GM18858 (cell line): ENCODE data around the gene CYBB.
"Not testable (repeated sequence)": the region's sequence is repeated elsewhere in the genome, so short reads cannot be mapped to it uniquely, and the experiment has no call there.

Experiments
- ATAC-seq: cut with Tn5 transposase; IDR thresholded peaks from one replicate; pipeline ENCODE4 v1.9.1; 2021; ENCODE audit not compliant: unreplicated experiment

The CYBB gene

GRCh38 chrX:37779857-37780256 is at the start of gene CYBB:
CYBB (plus strand) TSS chrX:37780059; CDS start chrX:37780078, 19 bp downstream.
- ATAC-seq = no peak

DNA sequence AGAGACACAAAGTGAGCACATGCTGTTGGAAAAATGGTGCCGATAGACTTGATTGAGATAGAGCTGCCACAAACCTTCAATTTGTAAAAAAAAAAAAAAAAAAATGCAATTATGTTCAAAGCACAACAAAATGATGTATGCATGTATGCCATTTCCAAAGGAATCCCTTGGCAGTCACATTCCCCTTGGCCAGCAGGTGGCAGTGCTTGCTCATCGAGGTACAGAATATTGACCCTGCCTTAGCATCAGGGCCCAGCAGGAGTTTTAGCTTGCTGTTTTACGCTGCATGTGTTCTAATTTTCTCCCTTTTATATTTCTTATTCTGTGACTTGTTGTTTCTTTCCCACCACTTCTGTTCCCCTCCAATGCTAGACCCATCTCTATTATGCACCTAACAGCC is 34.5 kb upstream of the CYBB start:
- peak; percentile 48 for ATAC-seq

- ATAC-seq = peak; percentile 22
Measured at GRCh38 chrX:37745835-37746217, 34.0 kb upstream of the CYBB start.

GRCh38 chrX:37746218-37746941 is 33.5 kb upstream of the CYBB start:
- peak; percentile 90 for ATAC-seq

GRCh38 chrX:37746951-37747350 is 32.9 kb upstream of the CYBB start:
- ATAC-seq = no peak

GRCh38 chrX:37752281-37752680 is 27.6 kb upstream of the CYBB start:
- no peak for ATAC-seq

DNA sequence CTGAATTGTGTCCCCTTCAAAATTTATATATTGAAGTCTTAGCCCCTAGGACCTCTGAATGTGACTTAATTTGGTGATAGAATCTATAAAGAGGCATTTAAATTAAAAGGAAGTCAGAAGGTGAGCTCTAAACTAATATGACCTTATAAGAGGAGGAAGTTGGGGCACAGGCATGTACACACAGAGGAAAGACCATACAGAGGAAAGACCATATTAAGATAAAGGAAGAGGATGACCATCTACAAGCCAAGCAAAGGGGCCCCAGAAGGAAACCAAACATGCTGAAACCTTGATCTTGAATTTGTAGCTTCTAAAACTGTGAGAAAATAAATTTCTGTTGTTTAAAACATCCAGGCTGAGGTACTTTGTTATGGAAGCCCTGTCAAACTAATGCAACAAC is 26.9 kb upstream of the CYBB start:
- no peak for ATAC-seq

- ATAC-seq = no peak
Measured at GRCh38 chrX:37753384-37753783, 26.5 kb upstream of the CYBB start.

- ATAC-seq = peak; percentile 7
Measured at GRCh38 chrX:37754516-37754915, 25.3 kb upstream of the CYBB start.

GRCh38 chrX:37755025-37755424 is 24.8 kb upstream of the CYBB start:
- peak; percentile 90 for ATAC-seq

DNA sequence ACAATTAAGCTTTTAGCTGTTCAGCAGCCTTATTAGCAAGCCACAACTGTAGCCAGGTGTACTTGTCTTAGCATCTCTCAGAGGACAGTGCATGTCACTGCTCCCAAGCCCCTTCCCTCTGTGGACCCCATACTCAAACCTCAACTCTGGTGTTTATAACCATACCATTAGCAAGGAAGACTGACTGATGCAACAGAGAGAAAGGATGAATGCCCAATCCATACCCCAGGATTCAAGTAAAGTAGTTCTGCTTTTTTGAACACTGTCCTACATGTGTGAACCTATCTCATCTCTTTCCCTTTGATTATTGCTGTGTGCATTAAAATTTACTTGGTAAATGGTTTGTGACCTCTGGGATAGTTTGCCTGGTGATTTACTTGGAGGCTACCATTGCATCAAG is 22.8 kb upstream of the CYBB start:
- no peak for ATAC-seq

GRCh38 chrX:37759351-37759750 is 20.5 kb upstream of the CYBB start:
- no peak for ATAC-seq

DNA sequence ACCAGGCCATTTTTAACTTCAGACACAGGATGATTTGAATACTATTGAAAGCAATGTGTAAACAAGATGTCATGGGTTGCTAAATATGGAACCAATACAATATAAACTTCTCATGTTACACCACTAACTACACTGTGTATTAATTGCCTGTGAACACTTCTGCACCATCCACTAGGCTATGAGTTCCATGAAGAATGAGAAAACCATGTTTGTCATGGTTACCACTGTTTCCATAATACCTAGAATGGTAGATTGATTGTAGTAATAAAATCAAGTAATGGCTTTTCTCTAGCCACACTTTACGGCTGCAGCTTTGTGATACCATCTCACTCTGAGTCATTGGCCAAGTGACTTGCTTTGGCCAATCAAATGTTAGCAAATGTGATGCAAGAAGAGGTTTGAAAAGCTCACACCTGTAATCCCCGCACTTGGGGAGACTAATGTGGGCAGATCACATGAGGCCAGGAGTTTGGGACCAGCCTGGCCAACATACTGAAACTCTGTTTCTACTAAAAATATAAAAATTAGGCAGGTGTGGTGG is 19.9 kb upstream of the CYBB start:
- ATAC-seq = no peak

- no peak for ATAC-seq
Measured at GRCh38 chrX:37763400-37763799, 16.5 kb upstream of the CYBB start.

- ATAC-seq = no peak
Measured at GRCh38 chrX:37765507-37765906, 14.4 kb upstream of the CYBB start.

- no peak for ATAC-seq
Measured at GRCh38 chrX:37767430-37767829, 12.4 kb upstream of the CYBB start.

GRCh38 chrX:37768866-37769265 is 11.0 kb upstream of the CYBB start:
- ATAC-seq = not testable (repeated sequence)

DNA sequence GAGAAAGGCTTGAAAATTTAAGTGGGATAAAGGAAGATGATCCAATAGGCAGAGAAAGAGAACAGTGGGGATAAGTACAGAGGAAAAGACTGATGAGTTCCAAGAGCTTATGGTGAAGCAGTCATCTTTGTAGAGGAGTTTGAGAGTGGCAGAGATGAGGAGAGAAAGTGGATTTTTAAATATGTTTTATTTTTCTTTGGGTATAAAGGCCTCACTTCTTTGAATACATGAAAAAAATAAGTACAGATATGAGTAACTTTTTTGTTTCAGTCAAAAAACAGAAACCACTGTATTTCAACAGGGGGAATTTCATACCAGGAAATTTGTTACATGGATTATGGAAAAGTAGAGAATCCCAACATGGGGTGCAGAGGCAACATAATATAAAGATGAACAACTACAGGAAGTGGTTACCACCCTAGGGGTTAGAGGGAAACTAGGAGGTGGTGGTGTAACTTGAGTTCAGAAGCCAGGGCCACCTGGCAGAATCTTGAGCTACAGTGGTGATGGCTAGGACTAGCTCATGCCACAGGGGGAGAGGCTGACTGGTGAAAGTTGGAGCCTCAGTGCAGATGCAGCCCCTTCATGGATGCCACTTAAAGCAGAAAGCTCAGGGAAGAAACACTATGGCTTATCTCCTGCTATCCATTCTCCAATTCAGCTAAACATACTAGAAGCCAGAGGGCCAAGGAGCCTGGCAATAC is 3.4 kb upstream of the CYBB start:
- peak; percentile 67 for ATAC-seq

DNA sequence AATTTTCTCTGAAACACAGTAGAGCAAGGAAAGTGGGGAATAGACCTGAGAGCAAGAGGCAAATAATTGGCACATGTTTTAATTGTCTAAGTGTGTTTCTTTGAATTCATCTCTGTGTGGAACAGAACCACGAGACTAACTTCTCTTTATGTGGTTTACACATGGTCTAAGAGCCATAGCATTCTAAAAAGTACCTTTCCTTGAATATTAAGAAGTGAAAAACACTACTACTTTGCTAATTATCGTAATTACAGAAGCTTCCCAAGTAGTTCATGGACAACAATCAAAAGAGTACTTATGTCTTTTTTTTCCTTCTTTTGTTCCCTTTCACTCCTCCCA is 2.9 kb upstream of the CYBB start:
- ATAC-seq = no peak

DNA sequence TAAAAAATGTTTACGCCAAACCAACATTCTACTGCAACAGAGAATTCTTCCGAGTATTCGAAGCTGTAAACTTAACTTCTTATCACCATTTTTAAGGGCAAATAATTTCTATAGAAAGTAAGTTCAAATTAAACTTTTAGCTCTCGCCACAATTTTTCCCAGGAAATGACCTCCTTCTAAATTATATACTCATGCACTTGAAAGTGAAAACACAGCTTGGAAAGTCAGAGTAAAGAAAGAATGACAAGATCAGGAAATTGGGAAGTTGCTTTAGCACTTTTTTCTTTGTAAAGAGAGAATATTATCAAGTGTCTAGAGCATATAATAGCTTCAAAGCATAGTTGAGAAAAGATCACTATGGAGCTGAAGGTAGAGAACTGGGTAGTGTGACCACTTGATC is 1.2 kb downstream of the CYBB start:
- no peak for ATAC-seq

- no peak for ATAC-seq
Measured at GRCh38 chrX:37781814-37782213, 2.0 kb downstream of the CYBB start.

- no peak for ATAC-seq
Measured at GRCh38 chrX:37782359-37782758, 2.5 kb downstream of the CYBB start.

DNA sequence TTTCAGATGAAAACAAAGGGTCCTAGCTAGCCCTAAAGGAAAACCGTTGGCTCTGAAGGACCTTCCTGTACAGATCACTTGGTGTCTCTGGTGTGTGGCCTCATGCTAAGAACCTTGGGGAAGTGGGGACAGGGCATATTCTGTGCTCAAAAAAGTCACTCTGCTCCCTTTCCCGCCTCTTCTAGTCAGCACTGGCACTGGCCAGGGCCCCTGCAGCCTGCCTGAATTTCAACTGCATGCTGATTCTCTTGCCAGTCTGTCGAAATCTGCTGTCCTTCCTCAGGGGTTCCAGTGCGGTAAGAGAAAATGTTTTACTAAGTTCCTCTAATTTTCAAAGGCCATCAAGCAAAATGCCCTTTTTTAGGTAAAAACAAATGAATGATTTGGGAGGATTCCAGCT is 3.4 kb downstream of the CYBB start:
- no peak for ATAC-seq
